ENCODE data around the gene RGP1. TPM values are rescaled to one million over a fixed set of nuclear protein-coding genes. Genes with fewer than 3 reads are reported as not detected.

The RGP1 gene
- total RNA-seq, 1 donor from 2014 or later = 11.2 TPM

DNA sequence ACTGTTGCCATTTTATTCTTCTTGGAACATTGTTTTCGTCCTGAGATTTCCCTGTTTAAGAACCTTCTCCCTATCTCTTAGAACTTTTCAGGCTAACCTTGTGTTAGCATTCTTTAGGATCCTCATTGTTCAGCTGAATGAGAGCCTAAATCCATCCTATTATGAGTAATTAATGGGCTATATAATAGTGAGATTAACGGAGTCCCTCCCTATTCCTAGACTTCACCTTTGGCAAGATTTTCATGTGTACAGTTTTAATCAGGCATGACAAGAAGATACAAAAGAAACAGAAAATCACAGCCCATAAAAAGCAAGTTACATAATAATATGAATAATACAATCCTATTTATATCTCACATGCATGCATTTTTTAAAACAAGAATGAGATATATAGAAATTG, 14.1 kb downstream of the RGP1 start:
- Histone ChIP-seq H3K27ac (peak overlapping the region; percentile 69), H3K4me1 (peaks cover 25% of the 10 kb centered on the region), H3K36me3 (no peaks in the 10 kb centered on the region), H3K27me3 (no peaks in the 10 kb centered on the region), H3K79me2 (ENCODE audit: low read depth) (peaks cover 74% of the 10 kb centered on the region), H4K20me1 (ENCODE audit: low read depth) (peaks cover 13% of the 10 kb centered on the region), H3K9ac (no peak overlapping the region), H3F3A (ENCODE audit: low read depth) (peaks cover 18% of the 10 kb centered on the region), H3K4me2 (peak overlapping the region; percentile 53), H3K4me3 (no peak overlapping the region), H2AFZ (replicated peaks) (no peak overlapping the region), H3K9me3 (ENCODE audit: low read depth) (no peaks in the 10 kb centered on the region)
- peaks cover 16% of the 10 kb centered on the region for H3K4me1 Mint-ChIP-seq
- H3K4me3 Mint-ChIP-seq = no peak overlapping the region
- H3K9me3 Mint-ChIP-seq = no peaks in the 10 kb centered on the region
- DNase-seq (ENCODE audit: low spot score) = no peak
- TF ChIP-seq, protein P1, sequence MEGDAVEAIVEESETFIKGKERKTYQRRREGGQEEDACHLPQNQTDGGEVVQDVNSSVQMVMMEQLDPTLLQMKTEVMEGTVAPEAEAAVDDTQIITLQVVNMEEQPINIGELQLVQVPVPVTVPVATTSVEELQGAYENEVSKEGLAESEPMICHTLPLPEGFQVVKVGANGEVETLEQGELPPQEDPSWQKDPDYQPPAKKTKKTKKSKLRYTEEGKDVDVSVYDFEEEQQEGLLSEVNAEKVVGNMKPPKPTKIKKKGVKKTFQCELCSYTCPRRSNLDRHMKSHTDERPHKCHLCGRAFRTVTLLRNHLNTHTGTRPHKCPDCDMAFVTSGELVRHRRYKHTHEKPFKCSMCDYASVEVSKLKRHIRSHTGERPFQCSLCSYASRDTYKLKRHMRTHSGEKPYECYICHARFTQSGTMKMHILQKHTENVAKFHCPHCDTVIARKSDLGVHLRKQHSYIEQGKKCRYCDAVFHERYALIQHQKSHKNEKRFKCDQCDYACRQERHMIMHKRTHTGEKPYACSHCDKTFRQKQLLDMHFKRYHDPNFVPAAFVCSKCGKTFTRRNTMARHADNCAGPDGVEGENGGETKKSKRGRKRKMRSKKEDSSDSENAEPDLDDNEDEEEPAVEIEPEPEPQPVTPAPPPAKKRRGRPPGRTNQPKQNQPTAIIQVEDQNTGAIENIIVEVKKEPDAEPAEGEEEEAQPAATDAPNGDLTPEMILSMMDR (IDR thresholded peaks at IDR 0.05) = no peak
- no peak for TF ChIP-seq EZH2phosphoT487 (IDR thresholded peaks at IDR 0.05)
- no peak for TF ChIP-seq EZH2 (IDR thresholded peaks at IDR 0.05)
- peaks cover 2% of the 10 kb centered on the region for H3K36me3 Mint-ChIP-seq
- H3K27me3 Mint-ChIP-seq (ENCODE audit: insufficient read depth, low read depth) = no peaks in the 10 kb centered on the region
- no peak overlapping the region for H3K27ac Mint-ChIP-seq

DNA sequence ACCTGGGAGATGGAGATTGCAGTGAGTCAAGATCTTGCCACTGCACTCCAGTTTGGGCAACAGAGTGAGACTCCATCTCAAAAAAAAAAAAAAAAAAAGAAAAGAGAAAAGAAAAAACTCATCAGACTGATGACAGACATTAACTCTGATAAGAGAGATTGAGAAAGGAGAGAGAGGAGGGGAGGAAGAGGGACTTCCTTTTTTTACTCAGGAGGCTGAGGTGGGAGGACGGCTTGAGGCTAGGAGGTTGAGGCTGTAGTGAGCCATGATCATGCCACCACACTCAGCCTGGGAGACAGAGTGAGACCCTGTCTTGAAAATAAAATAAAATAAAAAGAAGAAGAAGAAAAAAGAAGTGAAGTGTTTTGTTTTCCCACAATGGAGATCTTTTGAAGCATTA, 14.7 kb downstream of the RGP1 start:
- DNase-seq (ENCODE audit: low spot score) = no peak
- H3K36me3 Mint-ChIP-seq = peaks cover 2% of the 10 kb centered on the region

DNA sequence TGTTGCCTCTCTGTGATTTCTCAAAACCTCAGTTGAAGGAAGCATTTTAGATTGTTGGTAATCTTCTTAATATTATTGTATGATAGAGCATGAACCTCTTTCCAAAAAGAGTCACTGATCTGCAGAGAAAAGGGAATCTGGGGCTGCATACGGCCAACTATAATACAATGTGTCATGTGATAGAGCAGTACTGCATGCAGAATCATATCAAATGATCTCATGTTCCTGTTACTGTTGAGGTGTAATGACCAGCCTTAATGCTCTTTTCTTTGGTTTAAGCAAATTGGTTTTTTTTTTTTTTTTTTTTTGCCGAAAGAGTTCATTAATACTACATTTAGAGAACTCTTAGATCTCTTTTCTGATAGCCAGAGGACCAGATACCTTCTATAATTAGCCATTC, 17.9 kb downstream of the RGP1 start:
- H3K4me2 ChIP-seq = no peak overlapping the region
- H2AFZ ChIP-seq (replicated peaks) = no peak overlapping the region
- no peak overlapping the region for H3K9ac ChIP-seq
- H3K27me3 Mint-ChIP-seq (ENCODE audit: insufficient read depth, low read depth) = no peaks in the 10 kb centered on the region
- H3K9me3 Mint-ChIP-seq = no peaks in the 10 kb centered on the region
- peaks cover 13% of the 10 kb centered on the region for H3K4me1 ChIP-seq
- H3F3A ChIP-seq (ENCODE audit: low read depth) = peaks cover 14% of the 10 kb centered on the region
- no peaks in the 10 kb centered on the region for H3K9me3 ChIP-seq (ENCODE audit: low read depth)
- no peak overlapping the region for H3K27ac Mint-ChIP-seq
- no peak overlapping the region for H3K4me3 ChIP-seq
- H3K4me1 Mint-ChIP-seq = no peaks in the 10 kb centered on the region
- TF ChIP-seq EZH2phosphoT487 (IDR thresholded peaks at IDR 0.05) = no peak
- H3K36me3 ChIP-seq = no peaks in the 10 kb centered on the region
- DNase-seq (ENCODE audit: low spot score) = no peak
- peaks cover 35% of the 10 kb centered on the region for H3K79me2 ChIP-seq (ENCODE audit: low read depth)
- H4K20me1 ChIP-seq (ENCODE audit: low read depth) = peaks cover 30% of the 10 kb centered on the region
- H3K4me3 Mint-ChIP-seq = no peak overlapping the region
- no peak overlapping the region for H3K27ac ChIP-seq
- no peaks in the 10 kb centered on the region for H3K36me3 Mint-ChIP-seq
- H3K27me3 ChIP-seq = no peaks in the 10 kb centered on the region

More for the DNA sequence above, 14.7 kb downstream of the RGP1 start:
- Histone ChIP-seq H2AFZ (replicated peaks) (no peak overlapping the region), H3K9me3 (ENCODE audit: low read depth) (no peaks in the 10 kb centered on the region), H3K27me3 (no peaks in the 10 kb centered on the region), H3K79me2 (ENCODE audit: low read depth) (peaks cover 67% of the 10 kb centered on the region), H3K27ac (no peak overlapping the region), H3K4me3 (no peak overlapping the region), H4K20me1 (ENCODE audit: low read depth) (peaks cover 19% of the 10 kb centered on the region), H3F3A (ENCODE audit: low read depth) (peaks cover 16% of the 10 kb centered on the region), H3K4me2 (no peak overlapping the region), H3K4me1 (peaks cover 18% of the 10 kb centered on the region), H3K36me3 (no peaks in the 10 kb centered on the region), H3K9ac (no peak overlapping the region)
- TF ChIP-seq, protein P1 (IDR thresholded peaks at IDR 0.05) = no peak
- TF ChIP-seq EZH2 (IDR thresholded peaks at IDR 0.05) (no peak), EZH2phosphoT487 (IDR thresholded peaks at IDR 0.05) (no peak)
- Mint-ChIP-seq H3K4me3 (no peak overlapping the region), H3K4me1 (peaks cover 12% of the 10 kb centered on the region), H3K27me3 (ENCODE audit: insufficient read depth, low read depth) (no peaks in the 10 kb centered on the region), H3K27ac (no peak overlapping the region), H3K9me3 (no peaks in the 10 kb centered on the region)

DNA sequence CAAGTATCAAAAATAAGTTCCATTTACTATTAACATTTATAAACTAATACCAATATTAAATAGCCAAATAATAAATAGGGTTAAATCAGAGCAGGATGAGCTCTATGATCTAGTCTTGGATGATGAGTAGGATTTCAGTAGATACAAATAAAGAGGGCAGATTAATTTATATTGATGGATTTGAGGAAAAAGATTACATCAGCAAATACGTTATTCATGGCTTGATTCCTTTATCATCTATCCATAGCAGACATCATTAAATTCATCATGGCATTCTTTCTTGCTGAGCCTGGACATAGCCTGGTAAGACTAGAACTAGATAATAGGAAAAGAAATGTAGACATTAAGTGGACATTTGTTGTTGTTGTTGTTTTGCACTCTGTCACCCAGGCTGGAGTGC, 18.4 kb downstream of the RGP1 start:
- Histone ChIP-seq H3K9me3 (ENCODE audit: low read depth) (no peaks in the 10 kb centered on the region), H3K4me1 (peaks cover 9% of the 10 kb centered on the region), H2AFZ (replicated peaks) (no peak overlapping the region), H3K27ac (no peak overlapping the region), H3K9ac (no peak overlapping the region), H3K4me3 (no peak overlapping the region), H3K36me3 (no peaks in the 10 kb centered on the region), H3F3A (ENCODE audit: low read depth) (peaks cover 10% of the 10 kb centered on the region), H4K20me1 (ENCODE audit: low read depth) (peaks cover 29% of the 10 kb centered on the region), H3K4me2 (no peak overlapping the region), H3K27me3 (no peaks in the 10 kb centered on the region), H3K79me2 (ENCODE audit: low read depth) (peaks cover 33% of the 10 kb centered on the region)
- Mint-ChIP-seq H3K4me3 (no peak overlapping the region), H3K9me3 (no peaks in the 10 kb centered on the region), H3K27ac (no peak overlapping the region), H3K27me3 (ENCODE audit: insufficient read depth, low read depth) (no peaks in the 10 kb centered on the region), H3K36me3 (no peaks in the 10 kb centered on the region), H3K4me1 (no peaks in the 10 kb centered on the region)
- no peak for DNase-seq (ENCODE audit: low spot score)
- TF ChIP-seq, protein P1 (IDR thresholded peaks at IDR 0.05) = no peak
- TF ChIP-seq EZH2phosphoT487 (IDR thresholded peaks at IDR 0.05) = no peak
- no peak for TF ChIP-seq EZH2 (IDR thresholded peaks at IDR 0.05)

Data from neural progenitor cell (in vitro differentiated cells).